Spleen (tissue), 3 donors: ENCODE data around the gene CDC42BPG.

Experiments used
- POLR2A ChIP-seq, 3 donors: fragments of 450-650 bp; IDR thresholded peaks; one replicate each; pipeline ENCODE4 v1.5.1; 2017; ENCODE audit warnings: antibody characterized with exemption in 3 of 3, mild to moderate bottlenecking in 1 of 3
- POLR2AphosphoS5 ChIP-seq, 3 donors: sonication (generic); formaldehyde crosslinking; IDR thresholded peaks; one replicate each; pipeline ENCODE4 v1.5.1; 2017; ENCODE audit warnings: antibody characterized with exemption in 3 of 3

- TF ChIP-seq POLR2AphosphoS5 (IDR thresholded peaks at IDR 0.05): no peak
- no peak for TF ChIP-seq POLR2A (IDR thresholded peaks at IDR 0.05)
Measured at GRCh38 chr11:64881476-64881875, 37.0 kb upstream of the CDC42BPG start.
